ENCODE results near the gene LRFN3.

LRFN3 gene

DNA sequence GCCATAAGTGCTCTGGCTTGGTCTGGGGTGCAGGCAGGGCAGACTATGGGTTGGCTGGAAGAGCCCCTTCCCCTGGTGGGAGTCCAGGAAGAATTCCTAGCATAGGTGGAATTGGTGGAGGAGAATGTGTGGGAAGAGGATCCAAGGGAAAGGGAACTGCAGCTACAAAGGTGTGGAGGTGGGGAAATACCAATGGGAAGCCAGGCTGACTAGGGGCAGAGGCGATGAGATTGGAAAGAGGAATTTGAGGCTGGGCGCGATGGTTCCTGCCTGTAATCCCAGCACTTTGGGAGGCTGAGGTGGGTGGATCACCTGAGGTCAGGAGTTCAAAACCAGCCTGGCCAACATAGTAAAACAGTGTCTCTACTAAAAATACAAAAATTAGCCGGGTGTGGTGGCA is 54.0 kb downstream of the LRFN3 start:
- no peak for ATAC-seq (ENCODE audit: insufficient read depth, low read depth)
- peaks cover 21% of the 10 kb centered on the region for H3K27me3 ChIP-seq (ENCODE audit: insufficient read depth, low read length, poor library complexity)

DNA sequence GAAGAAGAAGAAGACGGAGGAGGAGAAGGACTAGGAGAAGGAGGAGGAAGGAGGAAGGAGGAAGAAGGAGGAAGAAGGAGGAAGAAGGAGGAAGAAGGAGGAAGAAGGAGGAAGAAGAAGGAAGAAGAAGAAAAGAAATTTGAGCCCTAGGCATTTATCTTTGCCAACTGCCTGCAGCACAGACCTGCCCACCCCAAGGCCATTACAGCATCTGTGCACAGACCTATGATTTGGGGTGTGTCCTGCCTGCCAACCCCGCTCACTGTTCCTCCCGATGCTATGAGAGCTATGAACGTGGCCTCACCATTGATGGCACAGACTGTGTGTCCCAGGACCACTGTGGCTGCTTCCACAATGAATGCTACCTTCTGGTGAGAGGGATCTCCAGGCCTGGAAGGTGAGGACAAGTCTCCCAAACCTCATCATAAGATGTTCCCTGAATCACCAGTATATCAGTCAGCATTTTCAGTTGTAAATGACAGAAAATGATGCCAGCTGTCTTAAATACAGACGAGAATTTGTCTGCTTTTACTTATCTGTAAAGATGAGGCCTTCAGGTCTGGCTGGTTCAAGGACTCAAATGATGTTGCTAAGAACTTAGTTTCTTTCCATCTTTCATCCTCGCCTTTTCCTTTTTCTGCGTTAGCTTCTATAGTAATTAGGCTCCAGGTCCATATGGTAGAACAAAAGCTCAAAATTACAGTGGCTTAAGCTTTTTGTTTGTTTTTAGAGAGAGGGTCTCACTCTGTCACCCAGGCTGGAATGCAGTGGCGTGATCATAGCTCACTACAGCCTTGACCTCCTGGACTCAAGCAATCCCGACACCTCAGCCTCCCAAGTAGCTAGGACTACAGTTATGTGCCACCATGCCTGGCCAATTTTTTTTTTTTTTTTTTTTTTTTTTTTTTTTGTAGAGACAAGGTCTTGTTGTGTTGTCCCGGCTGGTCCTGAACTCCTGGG is 54.9 kb downstream of the LRFN3 start:
- H3K9me3 ChIP-seq (ENCODE audit: insufficient read depth, low read length, severe bottlenecking) = no peaks in the 10 kb centered on the region
- H3K4me1 ChIP-seq (ENCODE audit: insufficient read depth, low read length) = peaks cover 17% of the 10 kb centered on the region
- H3K79me2 ChIP-seq (ENCODE audit: insufficient read depth, low read length) = peaks cover 14% of the 10 kb centered on the region
- peaks cover 7% of the 10 kb centered on the region; the same call in 1 of the 2 replicates for H4K20me1 ChIP-seq (ENCODE audit: insufficient read depth, low read length)
- DNase-seq = no peak
- no peak for ATAC-seq (ENCODE audit: insufficient read depth, low read depth)
- no peak overlapping the region for H3K4me2 ChIP-seq (ENCODE audit: insufficient read depth, low read length)
- no peaks in the 10 kb centered on the region; the same call in 1 of the 2 replicates for H3K36me3 ChIP-seq (ENCODE audit: insufficient read depth, low read length)
- no peak overlapping the region for H3K27ac ChIP-seq (ENCODE audit: low read length)
- no peak overlapping the region for H2AFZ ChIP-seq (ENCODE audit: low read depth, low read length)
- TF ChIP-seq EZH2 (IDR thresholded peaks at IDR 0.05; ENCODE audit: borderline replicate concordance, low read depth, low read length, severe bottlenecking) = no peak
- TF ChIP-seq, protein P1, sequence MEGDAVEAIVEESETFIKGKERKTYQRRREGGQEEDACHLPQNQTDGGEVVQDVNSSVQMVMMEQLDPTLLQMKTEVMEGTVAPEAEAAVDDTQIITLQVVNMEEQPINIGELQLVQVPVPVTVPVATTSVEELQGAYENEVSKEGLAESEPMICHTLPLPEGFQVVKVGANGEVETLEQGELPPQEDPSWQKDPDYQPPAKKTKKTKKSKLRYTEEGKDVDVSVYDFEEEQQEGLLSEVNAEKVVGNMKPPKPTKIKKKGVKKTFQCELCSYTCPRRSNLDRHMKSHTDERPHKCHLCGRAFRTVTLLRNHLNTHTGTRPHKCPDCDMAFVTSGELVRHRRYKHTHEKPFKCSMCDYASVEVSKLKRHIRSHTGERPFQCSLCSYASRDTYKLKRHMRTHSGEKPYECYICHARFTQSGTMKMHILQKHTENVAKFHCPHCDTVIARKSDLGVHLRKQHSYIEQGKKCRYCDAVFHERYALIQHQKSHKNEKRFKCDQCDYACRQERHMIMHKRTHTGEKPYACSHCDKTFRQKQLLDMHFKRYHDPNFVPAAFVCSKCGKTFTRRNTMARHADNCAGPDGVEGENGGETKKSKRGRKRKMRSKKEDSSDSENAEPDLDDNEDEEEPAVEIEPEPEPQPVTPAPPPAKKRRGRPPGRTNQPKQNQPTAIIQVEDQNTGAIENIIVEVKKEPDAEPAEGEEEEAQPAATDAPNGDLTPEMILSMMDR (IDR thresholded peaks at IDR 0.05; ENCODE audit: borderline replicate concordance, extremely low read depth, low read length, poor library complexity, severe bottlenecking) = no peak
- no peak overlapping the region for H3K4me3 ChIP-seq (ENCODE audit: low read depth in 1 of 2, low read length in 2 of 2)
- H3K9ac ChIP-seq (ENCODE audit: low read depth, low read length) = no peak overlapping the region
- peaks cover 15% of the 10 kb centered on the region for H3K27me3 ChIP-seq (ENCODE audit: insufficient read depth, low read length, poor library complexity)

More for the DNA sequence above, 54.0 kb downstream of the LRFN3 start:
- Histone ChIP-seq H3K36me3 (ENCODE audit: insufficient read depth, low read length) (no peaks in the 10 kb centered on the region; the same call in 1 of the 2 replicates), H3K9me3 (ENCODE audit: insufficient read depth, low read length, severe bottlenecking) (no peaks in the 10 kb centered on the region), H3K9ac (ENCODE audit: low read depth, low read length) (no peak overlapping the region), H3K27ac (ENCODE audit: low read length) (no peak overlapping the region), H3K4me2 (ENCODE audit: insufficient read depth, low read length) (no peak overlapping the region), H4K20me1 (ENCODE audit: insufficient read depth, low read length) (no peaks in the 10 kb centered on the region; the same call in 1 of the 2 replicates), H3K4me1 (ENCODE audit: insufficient read depth, low read length) (peaks cover 10% of the 10 kb centered on the region), H2AFZ (ENCODE audit: low read depth, low read length) (no peak overlapping the region), H3K4me3 (ENCODE audit: low read depth in 1 of 2, low read length in 2 of 2) (no peak overlapping the region), H3K79me2 (ENCODE audit: insufficient read depth, low read length) (peaks cover 5% of the 10 kb centered on the region)
- no peak for DNase-seq
- TF ChIP-seq, protein P1 (IDR thresholded peaks at IDR 0.05; ENCODE audit: borderline replicate concordance, extremely low read depth, low read length, poor library complexity, severe bottlenecking) = no peak
- TF ChIP-seq EZH2 (IDR thresholded peaks at IDR 0.05; ENCODE audit: borderline replicate concordance, low read depth, low read length, severe bottlenecking) = no peak

DNA sequence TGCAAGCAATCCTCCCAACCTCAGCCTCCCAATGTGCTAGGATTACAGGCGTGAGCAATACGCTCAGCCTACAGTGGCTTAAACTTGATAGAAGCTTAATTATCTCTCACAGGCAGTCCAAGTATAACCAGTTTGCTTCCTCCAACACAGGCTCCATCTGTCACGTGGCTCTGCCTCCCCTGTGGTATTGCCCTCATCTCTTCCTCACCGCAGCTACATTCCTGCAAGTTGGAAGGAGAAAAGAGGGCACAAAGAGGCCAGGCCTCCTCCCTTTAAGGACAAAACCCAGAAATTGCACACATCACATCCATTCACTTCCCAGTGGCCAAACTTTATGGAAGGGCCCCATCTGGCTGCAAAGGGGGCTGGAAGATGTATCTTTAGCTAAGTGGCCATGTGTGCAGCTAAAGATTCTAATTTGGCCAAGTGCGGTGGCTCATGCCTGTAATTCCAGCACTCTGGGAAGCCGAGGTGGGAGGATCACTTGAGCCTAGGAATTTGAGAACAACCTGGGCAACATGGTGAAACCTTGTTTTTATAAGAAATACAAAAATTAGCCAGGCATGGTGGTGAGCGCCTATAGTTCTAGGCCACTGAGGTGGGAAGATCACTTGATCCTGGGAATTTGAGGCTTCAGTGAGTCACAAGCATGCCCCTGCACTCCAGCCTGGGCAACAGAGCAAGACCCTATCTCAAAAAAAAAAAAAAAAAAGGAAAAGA is 55.7 kb downstream of the LRFN3 start:
- H3K9ac ChIP-seq (ENCODE audit: low read depth, low read length) = no peak overlapping the region
- no peak overlapping the region for H3K4me2 ChIP-seq (ENCODE audit: insufficient read depth, low read length)
- peaks cover 4% of the 10 kb centered on the region; the same call in 1 of the 2 replicates for H3K36me3 ChIP-seq (ENCODE audit: insufficient read depth, low read length)
- peaks cover 15% of the 10 kb centered on the region; the same call in 1 of the 2 replicates for H4K20me1 ChIP-seq (ENCODE audit: insufficient read depth, low read length)
- TF ChIP-seq EZH2 (IDR thresholded peaks at IDR 0.05; ENCODE audit: borderline replicate concordance, low read depth, low read length, severe bottlenecking) = no peak
- TF ChIP-seq, protein P1 (IDR thresholded peaks at IDR 0.05; ENCODE audit: borderline replicate concordance, extremely low read depth, low read length, poor library complexity, severe bottlenecking) = no peak
- DNase-seq (no peak), ATAC-seq (ENCODE audit: insufficient read depth, low read depth) (no peak)
- peaks cover 25% of the 10 kb centered on the region for H3K4me1 ChIP-seq (ENCODE audit: insufficient read depth, low read length)
- no peak overlapping the region for H3K4me3 ChIP-seq (ENCODE audit: low read depth in 1 of 2, low read length in 2 of 2)
- no peak overlapping the region for H2AFZ ChIP-seq (ENCODE audit: low read depth, low read length)
- no peaks in the 10 kb centered on the region for H3K9me3 ChIP-seq (ENCODE audit: insufficient read depth, low read length, severe bottlenecking)
- H3K27ac ChIP-seq (ENCODE audit: low read length) = no peak overlapping the region
- peaks cover 22% of the 10 kb centered on the region for H3K79me2 ChIP-seq (ENCODE audit: insufficient read depth, low read length)
- H3K27me3 ChIP-seq (ENCODE audit: insufficient read depth, low read length, poor library complexity) = peaks cover 8% of the 10 kb centered on the region

Measured in DND-41 (cell line).